HG03175 (cell line): ENCODE measurements around the gene KRTAP13-3.

Experiments
- ATAC-seq: cut with Tn5 transposase; IDR thresholded peaks from one replicate; pipeline ENCODE4 v1.9.1; 2021; ENCODE audit warnings: mild to moderate bottlenecking, moderate library complexity; ENCODE audit not compliant: unreplicated experiment

Gene KRTAP13-3

GRCh38 chr21:30425826-30426225 lies at the start of gene KRTAP13-3:
TSS of gene KRTAP13-3 (minus strand) at chr21:30425926. CDS start at chr21:30425912, 14 bp downstream.
- no peak for ATAC-seq

- ATAC-seq, result no peak
Measured at GRCh38 chr21:30468900-30469714, 43.4 kb upstream of the KRTAP13-3 start.

- no peak for ATAC-seq
Measured at GRCh38 chr21:30463713-30464112, 38.0 kb upstream of the KRTAP13-3 start.

- no peak for ATAC-seq
Measured at GRCh38 chr21:30448514-30448913, 22.8 kb upstream of the KRTAP13-3 start.

- ATAC-seq, result no peak
Measured at GRCh38 chr21:30447056-30447455, 21.3 kb upstream of the KRTAP13-3 start.

- no peak for ATAC-seq
Measured at GRCh38 chr21:30444204-30444603, 18.5 kb upstream of the KRTAP13-3 start.

- no peak for ATAC-seq
Measured at GRCh38 chr21:30443226-30443625, 17.5 kb upstream of the KRTAP13-3 start.

GRCh38 chr21:30439975-30440374 lies 14.2 kb upstream of the KRTAP13-3 start, which contains the start of gene KRTAP15-1:
TSS of gene KRTAP15-1 (plus strand) at chr21:30440275. CDS start at chr21:30440328, 53 bp downstream.
- ATAC-seq, result no peak

GRCh38 chr21:30437010-30437565 lies 11.4 kb upstream of the KRTAP13-3 start:
- no peak for ATAC-seq

- ATAC-seq, result no peak
Measured at GRCh38 chr21:30434033-30434631, 8.4 kb upstream of the KRTAP13-3 start.

GRCh38 chr21:30430170-30430655 lies 4.5 kb upstream of the KRTAP13-3 start, which contains the start of gene KRTAP13-4:
TSS of gene KRTAP13-4 (plus strand) at chr21:30430220. CDS start at chr21:30430276, 56 bp downstream.
- ATAC-seq, result no peak

GRCh38 chr21:30426731-30427130 lies 1.0 kb upstream of the KRTAP13-3 start:
- ATAC-seq, result no peak

- no peak for ATAC-seq
Measured at GRCh38 chr21:30415993-30416392, 9.7 kb downstream of the KRTAP13-3 start.

GRCh38 chr21:30408782-30409494 lies 16.8 kb downstream of the KRTAP13-3 start:
- no peak for ATAC-seq

GRCh38 chr21:30395731-30396130 lies 30.0 kb downstream of the KRTAP13-3 start, which contains the start of gene KRTAP13-1:
TSS of gene KRTAP13-1 (plus strand) at chr21:30396031. CDS start at chr21:30396087, 56 bp downstream.
- ATAC-seq, result no peak

- ATAC-seq, result no peak
Measured at GRCh38 chr21:30391492-30392025, 34.2 kb downstream of the KRTAP13-3 start.

- ATAC-seq, result no peak
Measured at GRCh38 chr21:30382201-30382600, 43.5 kb downstream of the KRTAP13-3 start.
